HG03103 (cell line): ENCODE results near the gene CAMSAP1.

ENCODE experiments used
- ATAC-seq: cut with Tn5 transposase; IDR thresholded peaks from one replicate; pipeline ENCODE4 v1.9.1; 2021; ENCODE audit warnings: low read depth; ENCODE audit not compliant: unreplicated experiment

CAMSAP1 gene

DNA sequence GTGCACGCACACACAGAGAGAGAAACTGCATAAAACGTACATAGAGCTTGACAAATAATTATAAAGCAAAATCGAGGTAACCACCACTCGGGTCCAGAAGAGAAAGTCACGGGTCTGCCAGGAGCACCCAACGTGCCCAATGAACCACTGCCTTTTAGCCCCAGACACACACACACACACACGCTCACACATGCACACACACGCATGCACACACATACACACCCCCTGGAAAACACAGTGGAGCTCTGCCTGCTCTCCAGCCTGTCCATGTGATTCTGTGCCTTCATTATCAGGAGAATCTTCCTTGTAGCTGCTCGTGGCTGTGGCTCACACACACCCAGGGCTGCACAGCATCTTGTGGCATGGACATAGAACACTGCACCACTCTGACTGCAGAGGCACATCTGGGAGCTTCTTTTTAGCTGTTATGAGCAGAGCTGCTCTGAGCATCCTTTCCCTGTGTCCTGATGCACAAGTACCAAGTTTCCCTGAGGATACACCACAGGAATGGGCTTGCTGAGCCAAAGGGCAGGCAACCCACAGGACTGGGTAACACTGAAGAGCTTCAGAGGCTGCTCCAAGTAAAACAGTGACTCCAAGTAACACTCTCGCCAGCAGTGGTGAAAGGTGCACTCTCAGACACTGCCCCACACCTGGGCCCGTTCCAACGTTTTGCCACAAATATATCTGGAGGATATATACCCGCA lies 58.9 kb downstream of the CAMSAP1 start:
- ATAC-seq: no peak

DNA sequence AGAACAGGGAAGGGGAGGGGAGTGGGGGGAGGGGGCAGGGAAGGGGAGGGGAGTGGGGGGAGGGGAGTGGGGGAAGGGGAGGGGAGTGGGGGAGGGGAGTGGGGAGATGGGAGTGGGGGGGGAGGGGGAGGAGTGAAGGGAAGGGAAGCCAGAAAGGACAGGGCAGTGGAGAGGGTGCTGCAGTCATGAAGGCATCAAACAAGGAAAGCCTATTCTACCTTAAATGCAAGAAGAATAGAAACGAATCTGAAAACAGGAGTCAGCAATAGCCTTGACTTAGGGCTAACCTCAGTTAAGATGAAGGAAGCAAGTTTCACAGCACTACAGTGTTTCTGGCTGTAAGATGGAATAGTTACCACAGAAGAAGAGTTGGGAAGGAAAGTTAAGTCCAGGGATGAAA lies 59.5 kb downstream of the CAMSAP1 start:
- no peak for ATAC-seq

DNA sequence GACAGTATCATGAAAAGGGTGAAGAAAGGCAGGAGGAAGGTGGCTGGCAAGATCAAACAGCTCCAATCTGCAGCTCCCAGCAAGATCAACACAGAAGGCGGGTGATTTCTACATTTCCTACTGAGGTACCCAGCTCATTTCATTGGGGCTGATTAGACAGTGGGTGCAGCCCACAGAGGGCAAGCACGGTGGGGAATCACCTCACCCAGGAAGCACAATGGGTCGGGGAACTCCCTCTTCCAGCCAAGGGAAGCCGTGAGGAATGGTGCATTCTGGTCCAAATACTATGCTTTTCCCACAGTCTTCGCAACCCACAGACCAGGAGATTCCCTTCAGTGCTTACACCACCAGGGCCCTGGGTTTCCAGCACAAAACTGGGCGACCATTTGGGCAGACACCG lies 66.8 kb downstream of the CAMSAP1 start:
- no peak for ATAC-seq

DNA sequence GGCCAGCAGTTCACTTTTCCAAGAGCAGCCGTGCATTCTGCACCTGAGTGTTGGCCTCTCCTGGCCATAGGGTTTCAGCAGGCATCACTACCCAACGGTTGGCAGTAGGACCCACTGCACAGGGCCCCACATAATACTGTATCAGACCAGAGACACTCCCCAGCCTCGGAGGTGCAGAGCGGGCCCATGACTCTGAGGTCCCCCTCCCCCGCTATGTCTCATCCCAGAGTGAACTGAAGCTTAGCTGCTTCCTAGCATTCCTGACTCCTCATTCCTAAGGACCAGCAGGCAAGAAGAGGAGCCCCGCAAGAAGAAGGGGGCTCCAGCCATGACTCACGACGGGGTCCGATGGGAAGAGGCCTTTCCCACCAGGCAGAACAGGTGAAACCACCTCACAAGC lies 67.2 kb downstream of the CAMSAP1 start:
- no peak for ATAC-seq

DNA sequence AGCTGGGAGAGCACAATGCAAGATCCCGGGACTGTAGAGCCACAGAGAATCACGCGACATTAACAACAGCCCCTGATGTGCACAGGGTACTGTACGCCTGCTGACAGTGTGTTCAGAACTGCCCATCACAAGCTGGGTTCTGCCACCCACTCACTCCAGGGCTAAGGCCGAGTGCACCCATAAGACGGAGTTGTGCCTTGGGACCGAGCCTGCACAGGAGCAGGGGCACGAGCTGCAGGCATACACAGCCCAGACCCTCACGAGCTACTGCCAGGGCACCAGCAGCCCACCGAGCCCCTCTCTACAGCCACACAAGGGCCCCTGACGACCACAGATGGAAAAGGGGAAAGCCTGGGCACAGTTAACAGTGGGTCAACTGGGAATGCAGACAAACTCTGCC lies 67.8 kb downstream of the CAMSAP1 start:
- no peak for ATAC-seq

DNA sequence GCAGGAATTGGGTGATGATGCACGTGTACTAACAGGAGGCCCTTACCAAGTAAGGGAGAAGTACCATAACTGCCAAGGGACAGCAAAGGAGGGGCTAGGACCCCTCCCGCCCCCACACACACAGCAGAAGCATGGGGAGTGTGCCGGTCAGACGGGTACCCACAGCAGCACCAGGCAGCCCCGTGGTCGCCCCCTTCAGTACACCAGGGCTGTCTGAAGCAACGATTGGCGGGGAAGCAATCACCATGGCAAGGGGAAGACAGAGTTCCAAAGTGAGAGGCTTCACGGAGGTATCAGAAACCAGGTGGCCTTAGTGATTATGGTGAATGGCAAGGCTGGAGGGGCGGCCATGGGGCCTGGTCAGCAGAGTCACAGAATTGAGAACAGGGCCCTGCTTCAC lies 72.2 kb downstream of the CAMSAP1 start:
- ATAC-seq: no peak

DNA sequence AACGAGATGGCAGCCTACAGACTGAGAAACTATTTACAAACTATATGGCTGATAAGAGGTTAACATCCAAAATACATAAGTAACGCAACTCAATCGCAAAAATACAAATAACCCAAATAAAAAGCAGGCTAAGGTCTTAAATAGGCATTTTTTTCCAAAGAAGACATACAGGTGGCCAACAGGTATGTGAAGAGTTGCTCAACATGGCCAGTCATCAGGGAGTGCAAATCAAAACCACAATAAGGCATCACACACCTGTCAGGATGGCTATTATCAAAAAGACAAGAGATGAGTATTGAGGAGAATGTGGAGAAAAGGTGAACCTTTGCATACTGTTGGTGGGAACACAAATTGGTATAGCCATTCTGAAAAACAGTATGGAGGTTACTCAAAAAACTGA lies 73.5 kb downstream of the CAMSAP1 start:
- ATAC-seq: no peak

DNA sequence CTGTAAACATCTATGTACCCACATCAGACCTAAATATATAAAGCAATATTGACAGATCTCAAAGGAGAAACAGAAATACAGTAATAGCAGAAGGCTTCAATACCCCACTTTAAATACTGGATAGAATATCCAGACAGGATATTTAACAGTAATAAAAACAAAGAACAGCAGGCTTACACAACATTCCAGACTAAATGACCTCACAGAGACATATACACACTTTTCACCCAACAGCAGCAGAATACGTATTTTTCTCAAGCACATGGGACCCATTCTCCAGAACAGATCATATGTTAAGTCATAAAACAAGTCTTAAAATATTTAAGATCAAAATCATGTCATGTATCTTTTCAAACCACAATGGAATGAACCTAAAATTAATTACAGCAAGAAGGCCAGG lies 76.8 kb downstream of the CAMSAP1 start:
- no peak for ATAC-seq

DNA sequence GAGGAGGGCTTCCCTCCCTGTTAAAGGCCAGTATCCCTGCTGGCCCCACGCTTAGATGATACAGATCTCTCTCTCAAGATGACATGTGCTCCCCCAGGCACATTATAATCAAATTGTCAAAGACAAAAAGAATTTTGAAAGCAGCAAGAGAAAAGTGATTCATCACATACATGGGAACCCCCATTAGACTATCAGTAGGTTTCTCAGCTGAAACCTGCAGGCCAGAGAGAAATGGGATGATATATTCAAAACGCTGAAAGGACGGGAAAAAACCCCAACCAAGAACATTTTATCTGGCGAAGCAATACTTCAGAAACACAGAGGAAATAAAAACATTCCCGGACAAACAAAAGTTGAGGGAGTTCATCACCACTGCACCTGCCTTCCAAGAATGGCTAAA lies 78.7 kb downstream of the CAMSAP1 start:
- ATAC-seq: no peak

DNA sequence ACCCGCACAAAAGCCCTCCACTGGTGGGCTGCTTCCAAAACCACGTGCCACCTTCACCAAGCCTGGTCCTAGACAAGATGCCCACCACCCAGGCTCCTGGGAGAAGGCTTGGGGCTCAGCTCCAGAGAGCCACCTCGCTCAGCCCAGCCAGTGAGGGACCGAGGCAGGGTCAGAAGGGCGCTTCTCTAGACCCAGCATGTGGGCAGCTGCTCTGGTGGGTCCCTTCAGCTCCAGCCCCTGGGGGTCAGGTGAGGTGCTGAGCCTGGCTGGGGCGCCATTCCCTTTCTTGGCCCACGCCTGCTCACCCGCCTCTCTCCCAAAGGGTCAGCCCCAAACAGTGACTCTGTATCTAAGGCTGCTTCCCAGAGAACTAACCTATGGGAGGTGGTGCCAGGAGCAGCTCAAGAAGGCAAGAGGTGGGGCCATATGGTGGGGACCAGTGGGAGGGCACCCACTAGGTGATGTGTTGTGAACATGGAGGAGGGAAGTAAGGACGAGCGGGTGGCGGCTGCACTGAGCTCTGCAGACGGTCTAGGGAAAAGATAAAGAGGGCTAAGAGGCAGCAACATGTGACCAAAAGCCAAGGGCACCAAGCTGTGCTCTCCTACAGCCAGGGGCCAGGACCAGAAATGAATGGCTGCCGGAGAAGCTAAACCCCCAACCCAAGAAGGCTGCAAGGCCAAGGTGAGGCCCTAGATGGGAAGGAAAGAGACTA lies 79.3 kb downstream of the CAMSAP1 start:
- ATAC-seq: no peak

DNA sequence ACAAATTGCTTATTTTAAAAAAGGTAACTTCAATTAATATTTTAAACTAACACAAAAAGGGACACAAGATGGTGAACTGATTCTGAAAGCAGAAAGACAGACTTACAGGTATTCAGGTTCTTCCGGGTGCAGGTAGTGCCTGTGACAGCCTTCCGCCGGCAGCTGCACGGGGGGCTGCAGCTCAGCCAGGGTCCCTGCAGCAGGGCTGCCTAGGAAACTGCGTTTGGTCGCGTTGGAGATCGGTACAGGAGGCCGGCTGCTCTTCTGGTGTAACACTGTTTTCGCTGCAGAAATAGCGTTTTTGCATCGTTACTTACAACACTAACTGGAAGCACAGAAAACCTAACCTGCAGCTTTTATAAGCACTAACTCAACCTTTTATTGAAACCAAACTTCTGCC lies 80.0 kb downstream of the CAMSAP1 start:
- no peak for ATAC-seq

DNA sequence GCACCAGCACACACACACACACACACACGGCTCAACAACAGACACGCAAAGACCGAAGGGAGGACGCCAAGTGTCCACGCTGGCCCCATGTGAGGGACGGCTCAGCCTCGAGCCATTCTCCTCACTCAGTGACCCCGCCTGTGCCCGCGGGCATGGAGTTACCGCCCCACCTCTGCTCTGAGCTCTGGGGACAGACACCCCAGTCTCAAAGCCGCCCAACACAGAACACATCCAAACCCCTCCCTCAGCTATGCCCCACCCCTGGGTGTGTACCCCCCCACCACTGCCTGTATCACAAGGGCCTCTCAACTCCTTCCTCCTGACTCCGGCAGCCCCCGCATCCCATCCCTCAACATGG lies 81.2 kb downstream of the CAMSAP1 start:
- no peak for ATAC-seq

DNA sequence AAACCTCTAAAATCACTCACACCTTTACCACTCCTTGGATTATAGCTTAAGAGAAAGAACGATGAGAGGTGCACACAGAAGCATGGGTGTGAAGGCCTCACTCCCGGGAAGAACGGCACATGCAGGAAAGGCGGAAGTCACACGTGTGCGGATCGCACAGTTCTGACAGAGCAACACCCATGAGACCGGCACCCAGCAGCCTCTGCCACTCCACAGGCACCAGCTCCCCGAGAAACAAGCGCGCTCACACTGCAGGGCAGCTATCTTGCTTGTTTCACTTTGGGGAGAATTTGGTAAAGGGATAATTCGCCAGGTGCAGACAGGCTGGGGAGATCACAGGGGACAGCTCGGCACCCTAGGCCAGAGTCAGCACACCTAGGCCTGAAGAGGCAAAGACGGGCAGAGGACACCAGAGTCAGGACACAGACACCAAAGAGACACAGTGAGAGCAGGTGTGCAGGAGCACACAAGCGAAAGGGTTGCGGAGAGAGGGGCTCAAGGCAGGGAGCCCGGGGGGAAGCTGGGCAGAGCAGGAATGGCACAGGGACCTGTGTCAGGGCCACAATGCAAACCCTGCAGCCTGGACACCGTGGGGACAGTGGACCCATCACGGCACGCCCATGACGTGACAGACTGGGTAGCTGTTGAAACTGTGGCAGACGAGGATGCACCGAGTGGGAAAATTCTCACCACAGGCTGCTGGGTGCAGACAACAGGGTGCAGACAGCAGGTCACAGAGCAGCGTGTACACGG lies 81.7 kb downstream of the CAMSAP1 start:
- no peak for ATAC-seq

DNA sequence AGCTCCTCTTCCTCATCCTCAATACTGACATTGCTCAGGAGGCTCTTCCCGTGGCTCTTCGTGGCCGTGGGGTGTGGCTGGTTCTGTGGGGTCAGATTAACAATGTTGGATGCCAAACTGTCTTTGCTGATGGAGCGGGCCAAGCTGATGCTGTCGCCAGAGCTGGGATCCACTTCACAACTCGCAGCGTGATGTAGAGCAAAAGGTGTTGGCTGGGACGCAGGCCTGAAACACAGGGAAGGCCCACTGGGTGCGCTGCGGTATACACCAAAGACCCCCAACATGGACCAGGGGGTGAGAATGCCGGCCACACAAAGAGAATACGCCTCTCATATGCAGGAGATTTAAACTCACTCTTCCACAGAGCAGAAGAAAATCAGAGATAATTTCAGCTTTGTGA lies 84.3 kb downstream of the CAMSAP1 start:
- no peak for ATAC-seq

DNA sequence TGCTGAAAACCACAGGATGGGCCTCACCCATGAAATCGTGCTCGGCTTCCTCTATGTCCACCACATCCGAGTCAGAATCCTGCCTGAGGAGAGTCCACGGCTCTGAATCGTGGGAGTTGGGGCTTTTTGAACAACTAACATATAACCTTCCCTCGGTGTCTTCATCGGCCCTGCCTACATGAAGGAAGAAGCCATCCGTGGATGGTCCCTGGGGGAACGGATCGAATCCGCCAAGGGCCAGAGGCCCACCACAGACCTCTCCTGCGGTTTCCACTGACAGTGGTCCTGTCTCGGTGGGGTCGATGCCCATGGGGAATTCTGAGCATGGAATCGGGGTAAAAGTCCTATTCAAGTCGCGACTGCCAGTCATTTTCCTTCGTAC lies 85.0 kb downstream of the CAMSAP1 start:
- no peak for ATAC-seq

DNA sequence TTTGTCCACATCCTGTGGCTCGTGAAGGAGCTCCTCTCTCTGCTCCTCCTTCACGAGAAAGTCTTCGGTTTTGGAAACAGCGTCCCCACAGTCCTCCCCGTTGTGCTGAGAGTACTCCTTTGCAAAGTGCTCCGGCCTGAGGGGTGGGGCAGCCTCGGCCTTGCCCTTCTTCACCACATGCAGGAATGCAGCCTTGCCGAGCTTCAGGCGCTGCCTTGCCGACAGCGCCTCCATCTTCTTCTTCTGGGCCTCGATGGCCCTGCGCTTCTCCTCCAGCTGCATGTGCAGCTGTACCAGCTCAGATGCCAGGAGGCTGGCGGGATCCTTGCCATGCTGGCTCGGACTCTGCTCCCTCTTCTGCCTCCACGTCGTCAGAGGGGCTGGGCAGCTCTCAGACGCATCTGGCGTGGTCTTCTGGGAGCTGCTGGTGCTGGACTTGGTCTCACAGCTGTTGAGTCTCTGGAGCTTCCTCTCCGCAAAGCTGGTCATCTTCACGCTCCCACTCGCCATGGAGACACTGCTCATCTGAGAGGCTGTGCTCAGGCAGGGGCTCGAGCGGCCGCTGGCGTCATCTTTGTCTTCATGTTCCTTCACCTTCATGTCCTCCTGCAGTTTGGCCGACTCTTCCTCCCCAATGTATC lies 85.5 kb downstream of the CAMSAP1 start:
- ATAC-seq: no peak

DNA sequence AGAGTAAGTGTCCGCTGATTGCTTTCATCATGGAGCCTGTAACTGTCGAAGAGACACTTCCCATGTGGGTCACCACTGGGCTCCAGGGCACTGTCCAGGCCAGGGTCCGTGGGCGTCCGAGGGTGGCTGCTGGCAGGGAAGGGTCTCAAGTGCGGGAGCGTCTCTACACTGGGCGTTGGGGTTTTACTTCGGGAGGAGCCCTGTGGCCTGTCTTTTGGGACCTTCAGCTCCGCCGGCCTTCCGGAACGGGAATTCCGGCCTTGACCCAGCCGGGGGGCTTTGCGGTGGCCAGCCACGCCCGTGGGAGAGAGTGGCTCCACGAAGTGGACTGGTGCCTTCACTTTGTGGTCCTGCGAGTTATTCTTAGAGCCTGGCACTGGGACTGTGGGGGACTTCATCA lies 86.2 kb downstream of the CAMSAP1 start:
- ATAC-seq: no peak

DNA sequence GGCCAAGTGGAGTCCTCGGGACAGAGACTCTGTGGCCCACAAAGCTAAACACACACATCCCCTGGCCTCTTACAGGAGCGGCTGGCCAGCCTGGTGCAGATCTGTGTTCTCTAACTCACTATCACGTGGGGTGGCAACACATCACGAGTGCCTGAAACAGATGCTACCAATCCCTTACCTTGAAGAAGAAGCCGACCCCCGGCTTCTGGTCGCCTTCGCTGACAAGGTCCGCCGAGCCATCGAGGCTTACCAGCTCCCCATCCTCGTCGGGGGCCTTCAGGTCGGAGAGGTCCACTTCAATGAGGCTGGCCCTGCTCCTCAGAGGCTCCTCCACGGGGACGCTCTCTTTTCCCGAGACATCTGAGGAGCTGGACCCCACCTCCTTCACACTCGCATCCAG lies 86.7 kb downstream of the CAMSAP1 start:
- no peak for ATAC-seq

DNA sequence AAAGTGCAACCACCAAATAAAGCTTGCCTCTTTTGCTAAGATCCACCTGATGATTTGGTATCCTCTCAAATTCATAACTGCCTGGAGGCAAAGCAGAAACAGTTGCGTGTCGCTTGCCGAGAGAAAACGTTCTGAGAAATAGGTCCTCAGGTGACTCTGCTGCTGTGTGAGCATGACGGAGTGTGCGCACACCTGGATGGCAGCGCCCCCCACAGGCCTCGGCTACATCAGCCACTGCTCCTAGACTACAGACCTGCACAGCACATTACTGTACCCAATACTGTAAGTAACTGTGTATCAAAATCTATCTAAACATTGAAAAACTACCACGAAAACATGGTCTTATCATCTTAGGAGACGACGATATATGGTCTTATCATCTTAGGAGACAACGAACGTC lies 87.4 kb downstream of the CAMSAP1 start:
- ATAC-seq: no peak

DNA sequence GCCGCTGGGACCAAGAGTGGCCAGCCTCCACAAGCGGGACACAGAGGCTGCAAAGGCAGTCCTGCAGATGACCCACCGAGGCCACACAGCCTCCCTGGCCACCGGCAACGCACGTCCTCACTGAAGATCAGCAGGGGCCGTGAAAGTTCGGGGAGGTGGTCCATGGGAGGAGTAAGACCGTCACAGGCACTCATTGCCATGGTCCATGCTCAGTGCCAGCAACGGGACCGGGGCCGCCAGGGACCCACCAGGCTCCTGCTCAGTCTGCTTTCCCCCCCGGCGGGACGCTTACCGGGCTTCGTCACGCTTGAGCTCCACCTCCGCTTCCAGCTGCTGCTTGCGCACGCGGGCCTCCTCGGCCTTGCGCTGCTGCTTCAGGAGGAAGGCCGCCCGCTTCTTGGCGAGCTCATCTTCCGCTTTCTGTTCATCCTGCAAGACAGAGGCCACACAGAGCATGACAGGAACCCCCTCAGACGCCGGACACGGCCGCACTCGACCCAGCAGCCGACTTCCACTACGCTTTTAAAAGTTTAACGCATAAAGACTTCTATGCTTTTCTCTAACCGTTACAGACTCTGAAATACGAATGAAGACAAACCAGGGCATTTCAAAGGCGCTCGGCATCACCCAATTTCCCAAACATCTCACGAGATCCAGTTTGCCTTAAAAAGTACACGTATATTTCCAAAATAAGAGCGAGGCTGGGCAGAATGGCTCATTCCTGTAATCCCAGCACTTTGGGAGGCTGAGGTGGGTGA lies 88.4 kb downstream of the CAMSAP1 start:
- ATAC-seq: no peak
